Activated naive CD8-positive, alpha-beta T cell treated with anti-CD3 and anti-CD28 coated beads for 36 hours (primary cell): ENCODE data around the gene ACER1. TPM values are rescaled to one million over a fixed set of nuclear protein-coding genes. Genes with fewer than 3 reads are reported as not detected.
"Not testable (repeated sequence)": the region's sequence is repeated elsewhere in the genome, so short reads cannot be mapped to it uniquely, and the experiment has no call there.

Source experiments
- DNase-seq: peaks from one replicate; pipeline ENCODE4 v3.0.0; 2021
- H3K27ac Mint-ChIP-seq: one replicate; pipeline ENCODE4 v1.8.0; 2022; ENCODE audit warnings: mild to moderate bottlenecking, moderate library complexity, mixed read lengths
- H3K27me3 Mint-ChIP-seq: one replicate; pipeline ENCODE4 v1.8.0; 2022; ENCODE audit warnings: mild to moderate bottlenecking, mixed read lengths
- H3K36me3 Mint-ChIP-seq: one replicate; pipeline ENCODE4 v1.8.0; 2021; ENCODE audit warnings: mild to moderate bottlenecking, mixed read lengths
- H3K4me1 Mint-ChIP-seq: one replicate; pipeline ENCODE4 v1.8.0; 2021; ENCODE audit warnings: mixed read lengths
- H3K4me3 Mint-ChIP-seq: one replicate; pipeline ENCODE4 v1.8.0; 2022; ENCODE audit warnings: mild to moderate bottlenecking, moderate library complexity, mixed read lengths
- H3K9me3 Mint-ChIP-seq: one replicate; pipeline ENCODE4 v1.8.0; 2022; ENCODE audit warnings: mixed read lengths
- total RNA-seq, 2 experiments: library from RNA; stranded (reverse); gene quantifications; one replicate each; pipeline ENCODE4 v1.2.3, GENCODE V29; 2021

Gene ACER1
- total RNA-seq, 2 experiments from 2014 or later, result not detected

- no peak overlapping the region for H3K4me3 Mint-ChIP-seq
- H3K9me3 Mint-ChIP-seq, result peaks cover 18% of the 10 kb centered on the region
- DNase-seq, result no peak
- H3K4me1 Mint-ChIP-seq, result no peaks in the 10 kb centered on the region
- H3K27me3 Mint-ChIP-seq, result no peaks in the 10 kb centered on the region
- peaks cover 6% of the 10 kb centered on the region for H3K36me3 Mint-ChIP-seq
- H3K27ac Mint-ChIP-seq, result no peak overlapping the region
Measured at GRCh38 chr19:6286676-6287075, 46.7 kb downstream of the ACER1 start.

GRCh38 chr19:6282393-6282792 is 51.0 kb downstream of the ACER1 start:
- not testable (repeated sequence) for H3K4me3 Mint-ChIP-seq, DNase-seq, H3K9me3 Mint-ChIP-seq, H3K27me3 Mint-ChIP-seq, H3K27ac Mint-ChIP-seq
- Mint-ChIP-seq H3K36me3 (peaks cover 16% of the 10 kb centered on the region), H3K4me1 (peaks cover 17% of the 10 kb centered on the region)

DNA sequence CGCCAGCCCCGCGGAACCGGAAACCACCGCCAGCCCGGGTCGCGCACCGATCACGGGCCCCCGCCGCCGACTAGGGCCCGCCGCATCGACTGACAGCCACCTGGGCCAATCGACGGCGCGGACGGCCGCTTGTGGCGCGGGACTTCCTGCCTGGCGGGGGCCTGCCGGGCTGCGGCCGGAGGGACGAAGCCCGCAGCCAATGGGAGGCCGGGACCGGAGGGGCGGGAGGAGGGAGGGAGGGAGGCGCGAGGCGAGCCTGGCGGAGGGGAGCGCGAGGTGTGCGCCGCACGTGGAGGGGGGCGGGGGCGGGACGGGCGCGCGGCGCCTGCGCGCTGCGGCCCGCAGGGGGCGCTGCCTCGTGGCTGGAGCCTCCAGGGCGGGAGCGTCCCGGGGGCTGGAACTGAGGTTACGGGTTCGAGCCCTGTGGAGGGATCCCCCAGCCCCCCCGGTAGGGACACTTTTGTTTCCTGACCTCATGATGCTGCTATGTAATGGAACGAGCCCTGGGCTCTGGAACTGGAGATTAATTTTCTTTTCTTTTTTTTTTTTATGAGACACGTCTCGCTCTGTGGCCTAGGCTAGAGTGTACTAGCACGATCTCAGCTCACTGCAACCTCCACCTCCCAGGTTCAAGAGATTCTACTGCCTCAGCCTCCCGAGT is 53.4 kb downstream of the ACER1 start, which contains the start of gene MLLT1:
Gene MLLT1, minus strand, starts transcription at position 45 of the 661 bp plus-strand sequence. CDS start 191 bp downstream, outside the sequence.
- H3K9me3 Mint-ChIP-seq, result peaks cover 2% of the 10 kb centered on the region
- peak within 1 kb of the TSS; percentile 99 for H3K4me3 Mint-ChIP-seq
- peak within 1 kb of the TSS; percentile 94 for H3K27ac Mint-ChIP-seq
- DNase-seq, result peak; percentile 99
- peaks cover 31% of the 10 kb centered on the region for H3K4me1 Mint-ChIP-seq
- peaks cover 17% of the 10 kb centered on the region for H3K36me3 Mint-ChIP-seq
- no peaks in the 10 kb centered on the region for H3K27me3 Mint-ChIP-seq

DNA sequence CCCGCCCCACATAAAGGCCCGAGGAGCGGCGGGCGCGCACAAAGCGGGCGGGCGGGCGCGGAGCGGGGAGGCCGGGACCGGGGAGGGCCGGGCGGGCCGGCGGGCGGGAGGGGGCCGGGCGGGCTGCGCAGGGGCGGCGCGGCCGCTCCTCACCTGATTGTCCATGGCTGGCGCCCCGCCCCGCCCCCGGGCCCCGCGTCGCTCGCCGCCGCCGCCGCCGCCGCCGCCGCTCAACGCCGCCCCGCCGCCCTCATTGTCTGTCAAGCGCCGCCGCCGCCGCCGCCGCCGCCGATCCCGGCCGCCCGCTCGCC is 53.8 kb downstream of the ACER1 start:
- no peaks in the 10 kb centered on the region for H3K27me3 Mint-ChIP-seq
- H3K4me3 Mint-ChIP-seq, result peak overlapping the region; percentile 53
- no peak for DNase-seq
- peaks cover 17% of the 10 kb centered on the region for H3K36me3 Mint-ChIP-seq
- H3K4me1 Mint-ChIP-seq, result peaks cover 33% of the 10 kb centered on the region
- H3K27ac Mint-ChIP-seq, result no peak overlapping the region
- H3K9me3 Mint-ChIP-seq, result peaks cover 2% of the 10 kb centered on the region

GRCh38 chr19:6278740-6279619 is 54.4 kb downstream of the ACER1 start:
- Mint-ChIP-seq H3K27me3 (no peaks in the 10 kb centered on the region), H3K27ac (peak overlapping the region; percentile 94), H3K9me3 (peaks cover 2% of the 10 kb centered on the region), H3K4me3 (peak overlapping the region; percentile 99), H3K4me1 (peaks cover 35% of the 10 kb centered on the region), H3K36me3 (peaks cover 17% of the 10 kb centered on the region)
- peak; percentile 9 for DNase-seq

DNA sequence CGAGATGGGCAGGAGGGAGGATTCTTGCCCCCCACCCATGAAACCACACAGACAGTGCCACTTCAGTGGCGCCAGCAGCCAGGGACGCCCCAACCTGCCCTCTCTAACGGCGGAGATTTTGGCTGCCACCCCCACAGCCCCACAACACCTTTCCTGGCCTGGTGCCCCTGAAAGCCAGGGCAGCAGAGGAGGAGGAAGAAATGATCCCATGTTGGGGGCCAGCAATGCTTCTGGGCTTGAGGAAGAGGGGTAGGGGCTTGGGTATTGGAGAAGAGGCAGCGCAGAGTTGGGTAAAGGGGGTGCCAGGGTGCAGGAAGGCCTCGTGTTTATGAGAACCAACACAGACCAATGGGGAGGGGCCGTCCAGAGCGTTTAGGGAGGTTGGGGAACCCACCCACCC is 55.4 kb downstream of the ACER1 start:
- Mint-ChIP-seq H3K27me3 (no peaks in the 10 kb centered on the region), H3K9me3 (peaks cover 2% of the 10 kb centered on the region), H3K4me3 (peak overlapping the region; percentile 99), H3K4me1 (peaks cover 40% of the 10 kb centered on the region), H3K36me3 (peaks cover 17% of the 10 kb centered on the region), H3K27ac (peak overlapping the region; percentile 94)
- no peak for DNase-seq

GRCh38 chr19:6276447-6276846 is 57.0 kb downstream of the ACER1 start:
- Mint-ChIP-seq H3K4me3 (peak overlapping the region; percentile 16), H3K27ac (peak overlapping the region; percentile 10)

GRCh38 chr19:6275170-6275744 is 58.2 kb downstream of the ACER1 start:
- peaks cover 53% of the 10 kb centered on the region for H3K4me1 Mint-ChIP-seq
- DNase-seq, result no peak
- peaks cover 17% of the 10 kb centered on the region for H3K36me3 Mint-ChIP-seq
- no peaks in the 10 kb centered on the region for H3K9me3 Mint-ChIP-seq
- no peak overlapping the region for H3K4me3 Mint-ChIP-seq
- H3K27me3 Mint-ChIP-seq, result no peaks in the 10 kb centered on the region
- no peak overlapping the region for H3K27ac Mint-ChIP-seq

More at GRCh38 chr19:6276447-6276846, 57.0 kb downstream of the ACER1 start:
- peaks cover 17% of the 10 kb centered on the region for H3K36me3 Mint-ChIP-seq
- H3K9me3 Mint-ChIP-seq, result peaks cover 2% of the 10 kb centered on the region
- DNase-seq, result no peak
- no peaks in the 10 kb centered on the region for H3K27me3 Mint-ChIP-seq
- H3K4me1 Mint-ChIP-seq, result peaks cover 48% of the 10 kb centered on the region

GRCh38 chr19:6274756-6275155 is 58.7 kb downstream of the ACER1 start:
- no peak overlapping the region for H3K4me3 Mint-ChIP-seq
- peaks cover 17% of the 10 kb centered on the region for H3K36me3 Mint-ChIP-seq
- H3K4me1 Mint-ChIP-seq, result peaks cover 53% of the 10 kb centered on the region
- H3K27ac Mint-ChIP-seq, result no peak overlapping the region
- H3K27me3 Mint-ChIP-seq, result no peaks in the 10 kb centered on the region
- no peak for DNase-seq
- no peaks in the 10 kb centered on the region for H3K9me3 Mint-ChIP-seq

GRCh38 chr19:6273701-6274601 is 59.5 kb downstream of the ACER1 start:
- DNase-seq, result no peak
- H3K27me3 Mint-ChIP-seq, result no peaks in the 10 kb centered on the region
- no peak overlapping the region for H3K27ac Mint-ChIP-seq
- H3K36me3 Mint-ChIP-seq, result peaks cover 18% of the 10 kb centered on the region
- H3K4me1 Mint-ChIP-seq, result peaks cover 52% of the 10 kb centered on the region
- H3K9me3 Mint-ChIP-seq, result no peaks in the 10 kb centered on the region
- H3K4me3 Mint-ChIP-seq, result no peak overlapping the region

DNA sequence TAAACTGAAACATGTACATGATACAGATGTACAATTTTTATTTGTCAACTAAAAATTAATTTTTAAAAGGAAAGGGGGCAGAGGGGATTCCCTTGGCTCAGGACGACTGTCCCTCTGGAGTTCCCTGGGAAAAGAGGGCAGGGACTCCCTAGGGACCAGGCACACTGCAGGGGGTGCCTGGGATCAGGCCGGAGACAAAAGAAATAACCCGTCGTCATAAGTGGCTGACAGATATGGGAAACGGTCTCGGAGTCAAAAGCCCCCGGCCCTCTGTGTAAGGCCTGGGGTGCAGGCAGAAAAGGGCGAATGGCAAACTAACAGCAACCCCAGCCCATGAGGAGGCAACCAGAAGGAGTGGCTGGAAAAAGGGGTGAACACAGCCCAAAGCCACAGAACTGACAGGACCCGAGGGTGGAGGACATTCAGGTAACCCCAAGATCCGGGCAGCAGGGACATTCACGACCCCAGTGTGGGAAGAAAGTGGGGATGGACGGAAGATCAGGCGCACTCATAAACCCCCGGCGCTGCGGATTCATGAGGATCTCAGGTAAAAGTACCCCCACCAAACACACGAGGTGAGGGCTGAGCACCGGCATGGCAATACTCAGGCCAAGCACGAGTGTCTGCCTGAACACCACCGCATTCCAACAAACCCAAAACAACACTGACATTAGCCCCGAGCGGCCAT is 60.4 kb downstream of the ACER1 start:
- Mint-ChIP-seq H3K36me3 (peaks cover 10% of the 10 kb centered on the region), H3K4me1 (peaks cover 43% of the 10 kb centered on the region), H3K4me3 (no peak overlapping the region), H3K9me3 (no peaks in the 10 kb centered on the region), H3K27ac (no peak overlapping the region), H3K27me3 (no peaks in the 10 kb centered on the region)
- DNase-seq, result no peak

- H3K27me3 Mint-ChIP-seq, result no peaks in the 10 kb centered on the region
- H3K4me3 Mint-ChIP-seq, result no peak overlapping the region
- no peaks in the 10 kb centered on the region for H3K9me3 Mint-ChIP-seq
- no peak for DNase-seq
- H3K27ac Mint-ChIP-seq, result peak overlapping the region; percentile 16
- peaks cover 5% of the 10 kb centered on the region for H3K36me3 Mint-ChIP-seq
- H3K4me1 Mint-ChIP-seq, result peaks cover 36% of the 10 kb centered on the region
Measured at GRCh38 chr19:6272411-6272791, 61.0 kb downstream of the ACER1 start.

DNA sequence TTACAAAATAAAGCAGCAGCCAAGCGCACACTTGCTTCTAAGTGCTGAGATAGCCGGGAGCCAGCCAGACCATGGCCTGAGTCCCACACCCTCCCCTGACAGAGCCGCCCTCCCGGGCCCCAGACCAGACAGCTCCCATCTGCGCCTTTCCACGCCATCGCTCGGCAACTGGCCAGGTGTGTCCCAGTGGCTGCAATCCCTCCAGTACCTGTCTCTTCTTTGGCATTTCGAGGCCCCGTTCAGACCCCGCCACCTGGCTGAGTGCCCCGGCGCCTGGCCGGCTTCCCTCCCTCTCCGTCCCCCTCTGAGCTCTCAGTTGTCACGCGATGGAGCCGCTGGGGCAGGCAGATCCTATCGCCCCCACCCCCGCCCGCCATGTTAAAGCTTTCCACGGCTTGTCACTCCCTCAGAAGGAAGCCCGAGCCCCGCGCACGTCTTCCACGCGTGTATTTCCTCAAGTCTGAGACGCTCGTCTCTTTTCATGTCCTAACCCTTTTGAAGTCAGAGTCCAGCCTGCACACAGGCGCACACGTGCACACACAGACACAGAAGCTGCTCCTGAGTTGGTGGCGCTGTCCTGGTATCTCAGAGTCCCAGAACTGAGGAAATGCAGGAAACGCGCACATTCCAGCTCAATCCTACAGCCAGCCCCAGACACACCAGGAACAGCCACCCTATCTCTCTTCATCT is 61.5 kb downstream of the ACER1 start:
- Mint-ChIP-seq H3K27me3 (no peaks in the 10 kb centered on the region), H3K4me3 (no peak overlapping the region), H3K36me3 (peaks cover 5% of the 10 kb centered on the region), H3K4me1 (peaks cover 32% of the 10 kb centered on the region), H3K9me3 (no peaks in the 10 kb centered on the region), H3K27ac (peak overlapping the region; percentile 5)
- DNase-seq, result no peak

DNA sequence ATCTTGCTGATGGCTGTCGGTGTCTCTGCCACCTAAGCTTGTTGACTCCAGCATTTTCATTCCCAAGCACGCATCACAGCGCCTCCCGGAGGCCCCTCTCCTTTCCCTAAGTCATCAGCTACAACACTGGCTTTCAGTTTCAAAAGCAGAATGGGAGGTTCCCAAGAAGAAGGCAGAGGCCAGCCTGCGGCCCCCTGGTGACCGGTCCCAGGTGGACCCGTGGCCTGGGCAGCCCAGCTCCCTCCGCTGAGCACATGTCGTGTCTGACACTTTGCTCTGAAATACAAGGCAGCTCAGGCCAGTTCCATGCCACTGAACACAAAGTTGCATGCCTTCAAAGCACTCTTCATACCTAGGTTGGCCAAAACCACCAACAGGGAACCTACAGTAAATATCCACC is 62.2 kb downstream of the ACER1 start:
- Mint-ChIP-seq H3K27ac (peak overlapping the region; percentile 36), H3K4me1 (peaks cover 27% of the 10 kb centered on the region), H3K4me3 (no peak overlapping the region), H3K27me3 (no peaks in the 10 kb centered on the region), H3K36me3 (peaks cover 2% of the 10 kb centered on the region), H3K9me3 (no peaks in the 10 kb centered on the region)
- no peak for DNase-seq
